Measurements from ENCODE around the gene FHL5. TPM values are rescaled to one million over a fixed set of nuclear protein-coding genes. Genes with fewer than 3 reads are reported as not detected.
"Not testable (repeated sequence)": the region's sequence is repeated elsewhere in the genome, so short reads cannot be mapped to it uniquely, and the experiment has no call there.

FHL5 gene
- total RNA-seq, 1 donor from 2014 or later, result not detected

GRCh38 chr6:96554558-96554957, 8.4 kb upstream of the FHL5 start:
- Mint-ChIP-seq H3K4me1 (no peaks in the 10 kb centered on the region), H3K4me3 (no peak overlapping the region), H3K27ac (ENCODE audit: unreplicated experiment) (no peak overlapping the region), H3K27me3 (ENCODE audit: low read depth) (no peaks in the 10 kb centered on the region), H3K36me3 (ENCODE audit: low read depth) (peaks cover 28% of the 10 kb centered on the region), H3K9me3 (peaks cover 3% of the 10 kb centered on the region)
- no peak for DNase-seq (ENCODE audit: low read depth, low spot score)
- TF ChIP-seq, protein P1, sequence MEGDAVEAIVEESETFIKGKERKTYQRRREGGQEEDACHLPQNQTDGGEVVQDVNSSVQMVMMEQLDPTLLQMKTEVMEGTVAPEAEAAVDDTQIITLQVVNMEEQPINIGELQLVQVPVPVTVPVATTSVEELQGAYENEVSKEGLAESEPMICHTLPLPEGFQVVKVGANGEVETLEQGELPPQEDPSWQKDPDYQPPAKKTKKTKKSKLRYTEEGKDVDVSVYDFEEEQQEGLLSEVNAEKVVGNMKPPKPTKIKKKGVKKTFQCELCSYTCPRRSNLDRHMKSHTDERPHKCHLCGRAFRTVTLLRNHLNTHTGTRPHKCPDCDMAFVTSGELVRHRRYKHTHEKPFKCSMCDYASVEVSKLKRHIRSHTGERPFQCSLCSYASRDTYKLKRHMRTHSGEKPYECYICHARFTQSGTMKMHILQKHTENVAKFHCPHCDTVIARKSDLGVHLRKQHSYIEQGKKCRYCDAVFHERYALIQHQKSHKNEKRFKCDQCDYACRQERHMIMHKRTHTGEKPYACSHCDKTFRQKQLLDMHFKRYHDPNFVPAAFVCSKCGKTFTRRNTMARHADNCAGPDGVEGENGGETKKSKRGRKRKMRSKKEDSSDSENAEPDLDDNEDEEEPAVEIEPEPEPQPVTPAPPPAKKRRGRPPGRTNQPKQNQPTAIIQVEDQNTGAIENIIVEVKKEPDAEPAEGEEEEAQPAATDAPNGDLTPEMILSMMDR (conservative IDR thresholded peaks at IDR 0.05), result no peak

GRCh38 chr6:96559740-96560139, 3.2 kb upstream of the FHL5 start:
- H3K4me3 Mint-ChIP-seq; H3K36me3 Mint-ChIP-seq (ENCODE audit: low read depth); H3K4me1 Mint-ChIP-seq; H3K9me3 Mint-ChIP-seq; DNase-seq (ENCODE audit: low read depth, low spot score); H3K27ac Mint-ChIP-seq (ENCODE audit: unreplicated experiment): not testable (repeated sequence)
- peaks cover 10% of the 10 kb centered on the region for H3K27me3 Mint-ChIP-seq (ENCODE audit: low read depth)

DNA sequence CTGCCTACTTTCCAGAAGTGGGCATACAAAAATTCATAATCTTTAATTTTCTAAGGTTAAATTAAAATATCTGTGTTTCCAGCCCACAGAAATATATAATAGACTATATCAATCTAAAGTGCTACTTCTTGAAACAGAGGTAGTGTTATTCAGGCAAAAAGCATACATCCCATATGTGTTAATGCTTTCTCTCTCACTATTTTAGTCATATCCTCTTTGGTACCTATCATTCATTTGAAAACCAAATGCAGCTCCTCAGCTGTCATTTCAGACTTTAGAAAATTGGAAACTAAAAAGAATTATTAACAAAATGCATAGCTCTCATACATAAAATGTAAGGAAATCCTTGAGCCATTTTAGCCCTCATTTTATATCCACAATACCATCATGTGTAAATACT, 925 bp downstream of the FHL5 start:
- no peak overlapping the region for H3K27ac Mint-ChIP-seq (ENCODE audit: unreplicated experiment)
- H3K9me3 Mint-ChIP-seq, result no peaks in the 10 kb centered on the region
- peaks cover 17% of the 10 kb centered on the region for H3K27me3 Mint-ChIP-seq (ENCODE audit: low read depth)
- no peak overlapping the region for H3K4me3 Mint-ChIP-seq
- no peaks in the 10 kb centered on the region for H3K36me3 Mint-ChIP-seq (ENCODE audit: low read depth)
- no peak for DNase-seq (ENCODE audit: low read depth, low spot score)
- TF ChIP-seq, protein P1 (conservative IDR thresholded peaks at IDR 0.05), result no peak
- H3K4me1 Mint-ChIP-seq, result no peaks in the 10 kb centered on the region

- Mint-ChIP-seq H3K27me3 (ENCODE audit: low read depth) (peaks cover 9% of the 10 kb centered on the region), H3K9me3 (peaks cover 12% of the 10 kb centered on the region), H3K4me1 (no peaks in the 10 kb centered on the region), H3K36me3 (ENCODE audit: low read depth) (peaks cover 3% of the 10 kb centered on the region), H3K4me3 (no peak overlapping the region), H3K27ac (ENCODE audit: unreplicated experiment) (no peak overlapping the region)
- no peak for DNase-seq (ENCODE audit: low read depth, low spot score)
- TF ChIP-seq, protein P1 (conservative IDR thresholded peaks at IDR 0.05), result no peak
Observed at GRCh38 chr6:96570053-96570452, 7.1 kb downstream of the FHL5 start.

- Mint-ChIP-seq H3K4me3 (no peak overlapping the region), H3K9me3 (peaks cover 12% of the 10 kb centered on the region), H3K27ac (ENCODE audit: unreplicated experiment) (no peak overlapping the region), H3K4me1 (no peaks in the 10 kb centered on the region), H3K36me3 (ENCODE audit: low read depth) (peaks cover 3% of the 10 kb centered on the region), H3K27me3 (ENCODE audit: low read depth) (peaks cover 9% of the 10 kb centered on the region)
- TF ChIP-seq, protein P1 (conservative IDR thresholded peaks at IDR 0.05), result no peak
- DNase-seq (ENCODE audit: low read depth, low spot score), result no peak
Observed at GRCh38 chr6:96571551-96571950, 8.6 kb downstream of the FHL5 start.

DNA sequence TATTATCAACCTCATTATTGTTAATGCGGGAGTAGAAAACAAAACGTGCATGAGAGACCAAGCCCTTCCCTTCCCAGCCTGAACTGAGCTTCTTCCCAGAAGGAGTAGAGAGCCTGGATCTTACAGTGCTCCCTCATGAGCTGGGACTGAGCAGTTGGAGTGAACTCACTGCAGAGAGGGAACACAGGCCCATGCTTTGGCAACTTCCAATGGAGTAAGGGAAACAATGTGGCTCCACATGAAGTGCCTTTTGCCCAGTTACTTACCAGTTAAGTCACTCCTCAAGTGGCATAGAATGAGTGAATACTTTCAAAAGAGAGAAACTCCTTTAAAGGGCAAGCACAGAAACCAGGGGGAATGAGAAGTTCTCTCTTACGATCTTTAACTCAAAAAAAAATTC, 12.4 kb downstream of the FHL5 start:
- H3K36me3 Mint-ChIP-seq (ENCODE audit: low read depth), result no peaks in the 10 kb centered on the region
- H3K27ac Mint-ChIP-seq (ENCODE audit: unreplicated experiment), result no peak overlapping the region
- no peak for DNase-seq (ENCODE audit: low read depth, low spot score)

More for the DNA sequence above, 12.4 kb downstream of the FHL5 start:
- H3K27me3 Mint-ChIP-seq (ENCODE audit: low read depth), result peaks cover 3% of the 10 kb centered on the region
- peaks cover 9% of the 10 kb centered on the region for H3K9me3 Mint-ChIP-seq
- TF ChIP-seq, protein P1 (conservative IDR thresholded peaks at IDR 0.05), result no peak
- H3K4me3 Mint-ChIP-seq, result no peak overlapping the region
- H3K4me1 Mint-ChIP-seq, result no peaks in the 10 kb centered on the region

All from neural crest cell (in vitro differentiated cells).